Activated CD4-positive, alpha-beta T cell treated with anti-CD3 and anti-CD28 coated beads, Interleukin-2, amount 10 ng/mL, durations not matched to agents 24 days and 14 days (primary cell): ENCODE results near the gene GJA3. TPM values are rescaled to one million over a fixed set of nuclear protein-coding genes. Genes with fewer than 3 reads are reported as not detected.
"Not testable (repeated sequence)": the region's sequence is repeated elsewhere in the genome, so short reads cannot be mapped to it uniquely, and the experiment has no call there.

Experiments used
- DNase-seq: peaks from one replicate; pipeline ENCODE4 v3.0.0; 2022
- H3K27ac Mint-ChIP-seq: one replicate; pipeline ENCODE4 v1.8.0; 2022; ENCODE audit warnings: mild to moderate bottlenecking, mixed read lengths
- H3K27me3 Mint-ChIP-seq: one replicate; pipeline ENCODE4 v1.8.0; 2022; ENCODE audit warnings: mixed read lengths
- H3K36me3 Mint-ChIP-seq: one replicate; pipeline ENCODE4 v1.8.0; 2022; ENCODE audit warnings: low read depth, mild to moderate bottlenecking, mixed read lengths
- H3K4me1 Mint-ChIP-seq: one replicate; pipeline ENCODE4 v1.8.0; 2021; ENCODE audit warnings: mixed read lengths
- H3K4me3 Mint-ChIP-seq: one replicate; pipeline ENCODE4 v1.8.0; 2022; ENCODE audit warnings: mild to moderate bottlenecking, moderate library complexity, mixed read lengths
- H3K9me3 Mint-ChIP-seq: one replicate; pipeline ENCODE4 v1.8.0; 2021; ENCODE audit warnings: mixed read lengths
- intact Hi-C: fragments of 100-400 bp; cut with micrococcal nuclease; formaldehyde crosslinking; loops from one replicate; pipeline ENCODE4 v1.15.1; 2023
- total RNA-seq: library from RNA; stranded (reverse); gene quantifications from 2 replicates; pipeline ENCODE4 v1.2.3, GENCODE V29; 2022

GJA3 gene
- total RNA-seq, 1 donor from 2014 or later: not detected

DNA sequence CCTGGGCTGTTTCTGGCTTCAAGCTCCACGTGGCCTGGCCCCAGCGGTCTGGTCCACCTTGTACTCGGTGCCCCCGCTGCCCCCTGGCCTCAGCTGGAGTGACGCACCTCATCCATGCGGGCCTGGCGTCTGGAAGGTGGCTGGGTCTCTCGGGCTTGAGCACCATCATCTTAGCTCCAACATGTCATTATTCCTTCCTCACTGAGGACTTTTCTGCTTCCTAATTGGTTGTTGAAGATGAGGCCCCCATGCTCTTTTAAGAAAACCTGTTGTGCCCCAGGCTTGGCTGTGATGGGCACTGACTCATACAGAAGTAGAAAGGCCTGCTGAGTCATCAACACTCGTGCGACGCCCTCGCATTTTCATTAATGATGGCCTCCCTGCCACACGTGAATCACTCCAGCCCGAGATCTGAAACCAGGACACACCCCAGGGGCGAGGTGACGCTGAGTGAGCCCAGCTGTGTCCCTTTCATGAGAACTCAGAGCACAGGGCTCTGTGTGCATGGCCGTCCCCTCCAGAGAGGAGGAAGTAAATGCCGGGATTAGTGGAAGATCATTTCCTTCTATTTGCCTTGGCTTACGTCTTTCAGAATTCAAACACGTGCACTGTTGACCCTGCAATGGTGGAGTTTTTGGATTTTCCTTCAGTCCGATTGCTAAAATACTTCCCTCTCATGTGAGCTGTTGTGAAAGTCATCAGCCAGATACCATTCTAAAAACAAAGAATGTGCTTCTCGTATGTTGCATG, 14.0 kb upstream of the GJA3 start:
- intact Hi-C loops: no loop called here
- H3K4me3 Mint-ChIP-seq: peak overlapping the region; percentile 16
- DNase-seq: peak; percentile 66

DNA sequence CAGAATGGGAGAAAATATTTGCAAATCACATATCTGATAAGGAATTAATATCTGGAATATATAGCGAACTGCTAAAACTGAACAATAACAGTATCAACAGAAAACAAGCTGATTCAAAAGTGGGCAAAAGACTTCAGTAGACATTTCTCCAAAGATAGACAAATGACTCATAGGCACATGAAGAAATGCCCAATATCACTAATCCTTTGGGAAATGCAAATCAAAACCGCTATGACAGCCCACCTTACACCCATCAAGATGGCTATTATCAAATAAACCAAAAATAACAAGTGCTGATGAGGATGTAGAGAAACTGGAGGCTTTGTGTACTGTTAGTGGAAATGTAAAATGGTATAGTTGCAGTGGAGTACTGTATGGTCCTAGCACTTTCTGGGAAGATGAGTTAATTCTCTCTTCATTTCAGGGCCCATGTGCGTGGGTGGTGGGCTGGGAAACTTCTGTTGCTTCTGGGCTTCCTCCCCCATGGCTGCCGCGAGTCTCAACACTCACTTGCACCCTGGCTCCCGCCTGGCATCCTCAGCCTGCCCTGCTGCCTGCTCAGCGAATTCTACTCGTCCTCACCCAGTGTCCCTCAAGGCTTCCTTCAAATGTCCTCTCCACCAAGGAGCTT, 12.4 kb upstream of the GJA3 start:
- no peak overlapping the region for H3K27ac Mint-ChIP-seq
- peaks cover 63% of the 10 kb centered on the region for H3K27me3 Mint-ChIP-seq
- H3K36me3 Mint-ChIP-seq: no peaks in the 10 kb centered on the region

More for the DNA sequence above, 14.0 kb upstream of the GJA3 start:
- Mint-ChIP-seq H3K27me3 (peaks cover 76% of the 10 kb centered on the region), H3K36me3 (no peaks in the 10 kb centered on the region), H3K27ac (peak overlapping the region; percentile 20), H3K4me1 (peaks cover 8% of the 10 kb centered on the region), H3K9me3 (no peaks in the 10 kb centered on the region)

DNA sequence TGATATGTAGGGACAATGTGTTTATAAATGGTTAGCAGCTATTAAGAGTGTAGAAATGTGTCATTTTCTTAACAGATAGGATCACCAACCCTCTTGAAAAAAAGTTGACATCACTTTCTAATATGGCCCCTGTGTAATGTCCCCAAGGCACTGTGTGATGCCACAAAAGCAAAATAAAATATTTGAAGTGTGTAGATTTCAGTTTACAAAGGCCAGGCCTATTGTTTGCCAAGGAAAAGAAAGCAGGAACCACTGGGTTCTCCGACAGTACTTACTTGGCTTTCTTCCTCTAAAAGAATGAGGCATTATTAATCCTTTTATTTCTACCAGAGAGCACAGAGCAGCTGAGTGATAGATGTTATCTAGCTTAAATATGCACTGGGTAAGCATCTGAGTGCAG, 10.5 kb upstream of the GJA3 start:
- H3K4me1 Mint-ChIP-seq: peaks cover 14% of the 10 kb centered on the region
- no peak overlapping the region for H3K27ac Mint-ChIP-seq
- DNase-seq: no peak
- H3K36me3 Mint-ChIP-seq: no peaks in the 10 kb centered on the region
- intact Hi-C loops: no loop called here
- H3K27me3 Mint-ChIP-seq: peaks cover 62% of the 10 kb centered on the region
- H3K4me3 Mint-ChIP-seq: no peak overlapping the region
- H3K9me3 Mint-ChIP-seq: no peaks in the 10 kb centered on the region

More for the DNA sequence above, 12.4 kb upstream of the GJA3 start:
- no peak for DNase-seq
- H3K4me1 Mint-ChIP-seq: peaks cover 14% of the 10 kb centered on the region
- H3K4me3 Mint-ChIP-seq: no peak overlapping the region
- intact Hi-C loops: no loop called here
- no peaks in the 10 kb centered on the region for H3K9me3 Mint-ChIP-seq

DNA sequence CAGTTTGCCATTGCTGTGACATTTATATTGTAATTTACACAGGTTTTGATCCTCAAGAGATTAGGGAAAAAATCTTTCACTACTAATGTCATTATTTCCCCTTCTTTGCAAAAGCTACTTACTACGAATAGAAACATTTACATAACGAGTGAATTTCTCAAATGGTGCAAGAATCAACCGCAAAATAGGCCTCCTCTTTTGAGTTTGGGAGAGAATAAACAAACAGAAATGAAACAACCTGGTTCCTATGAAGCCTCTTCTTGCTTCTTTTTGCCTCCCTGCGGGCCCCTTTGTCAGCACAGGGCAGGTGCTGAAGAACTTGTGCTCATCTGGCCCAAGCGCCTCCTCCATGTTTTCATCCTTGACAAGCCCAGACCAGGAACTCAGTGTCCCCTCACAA, 10.1 kb upstream of the GJA3 start:
- Mint-ChIP-seq H3K36me3 (no peaks in the 10 kb centered on the region), H3K27ac (no peak overlapping the region), H3K27me3 (peaks cover 61% of the 10 kb centered on the region), H3K4me3 (no peak overlapping the region), H3K9me3 (no peaks in the 10 kb centered on the region), H3K4me1 (peaks cover 14% of the 10 kb centered on the region)
- intact Hi-C loops: no loop called here
- no peak for DNase-seq

DNA sequence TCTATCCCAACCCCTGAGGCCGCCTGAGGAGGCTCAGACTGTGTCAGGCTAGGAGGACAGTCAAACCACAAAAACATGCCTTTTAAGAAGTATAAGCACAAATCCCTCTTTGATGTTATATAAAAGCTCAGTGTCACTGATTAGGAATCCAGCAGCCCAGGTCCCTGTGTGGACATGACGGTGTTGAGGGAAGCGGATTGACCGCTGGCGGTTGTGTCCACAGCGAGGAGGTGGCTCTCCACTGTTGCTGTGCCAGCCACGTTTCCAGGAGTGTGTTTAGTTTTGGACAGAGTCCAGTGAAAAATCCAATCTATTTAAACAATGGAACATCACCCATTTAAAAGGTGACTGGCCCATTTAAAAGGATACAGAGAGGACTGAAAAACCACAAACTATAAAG, 7.5 kb upstream of the GJA3 start:
- Mint-ChIP-seq H3K27ac (no peak overlapping the region), H3K36me3 (no peaks in the 10 kb centered on the region), H3K4me3 (no peak overlapping the region), H3K27me3 (peaks cover 49% of the 10 kb centered on the region), H3K4me1 (peaks cover 7% of the 10 kb centered on the region), H3K9me3 (no peaks in the 10 kb centered on the region)
- no peak for DNase-seq
- intact Hi-C loops: no loop called here

DNA sequence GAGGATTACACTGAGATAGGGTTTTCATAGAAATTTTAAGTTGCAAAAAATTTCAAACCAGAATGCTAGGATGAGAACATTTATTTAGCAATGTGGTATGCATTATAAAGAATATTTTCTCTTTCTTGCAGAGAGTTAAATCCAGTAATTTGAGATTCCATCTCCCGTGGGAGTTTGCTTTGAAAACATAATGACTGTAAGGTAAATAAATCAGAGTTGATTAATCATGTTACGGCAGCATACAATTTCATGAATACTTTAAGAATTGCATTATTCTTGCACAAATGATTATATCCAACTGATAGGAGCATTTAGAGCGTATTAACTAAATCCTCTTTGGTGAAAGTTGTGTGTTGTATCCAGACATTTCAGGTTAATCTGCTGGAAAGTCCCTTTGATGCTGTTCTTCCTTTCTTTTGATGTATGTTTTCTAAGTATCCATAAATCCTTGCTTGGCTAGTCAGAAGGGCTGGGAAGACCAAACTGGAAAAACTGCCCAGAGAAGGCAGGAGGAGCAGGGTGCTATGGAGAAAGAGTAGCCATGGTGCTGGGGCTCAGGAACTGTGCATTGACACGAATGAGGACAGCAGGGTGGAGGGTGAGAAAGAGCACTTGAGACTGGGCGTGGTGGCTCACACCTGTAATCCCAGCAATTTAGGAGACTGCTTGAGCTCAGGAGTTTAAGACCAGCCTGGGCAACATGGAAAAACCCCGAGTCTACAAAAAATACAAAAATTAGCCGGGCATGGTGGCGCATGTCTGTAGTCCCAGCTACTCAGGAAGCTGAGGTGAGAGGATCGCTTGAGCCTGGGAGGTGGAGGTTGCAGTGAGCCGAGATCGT, 4.8 kb upstream of the GJA3 start:
- Mint-ChIP-seq H3K4me1 (peaks cover 15% of the 10 kb centered on the region), H3K27me3 (peaks cover 46% of the 10 kb centered on the region), H3K4me3 (no peak overlapping the region), H3K27ac (peak overlapping the region; percentile 49), H3K9me3 (no peaks in the 10 kb centered on the region), H3K36me3 (no peaks in the 10 kb centered on the region)
- intact Hi-C loops: no loop called here
- DNase-seq: no peak

DNA sequence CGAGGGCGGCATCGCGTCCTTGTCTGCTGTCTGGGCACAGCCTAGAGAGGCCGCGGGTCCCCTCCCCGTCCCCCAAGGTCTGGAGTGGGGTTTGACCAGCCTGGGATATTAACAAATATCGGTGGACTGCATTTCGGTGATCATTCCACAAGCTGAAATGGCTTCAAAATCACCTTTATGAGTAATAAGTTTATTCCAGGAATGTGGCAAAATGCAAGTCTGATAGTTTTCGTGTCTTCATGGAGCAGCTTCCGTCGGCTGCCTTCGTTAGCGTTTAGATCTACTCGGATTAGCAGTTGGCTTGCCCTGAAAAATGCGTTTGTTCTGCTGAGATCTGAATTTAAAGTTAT, 1.1 kb upstream of the GJA3 start:
- DNase-seq: no peak
- H3K4me1 Mint-ChIP-seq: peaks cover 18% of the 10 kb centered on the region
- peaks cover 62% of the 10 kb centered on the region for H3K27me3 Mint-ChIP-seq
- peaks cover 1% of the 10 kb centered on the region for H3K36me3 Mint-ChIP-seq
- no peak overlapping the region for H3K27ac Mint-ChIP-seq
- intact Hi-C loops: loop anchor here (2.0 to 5.0 kb wide), 3 partner anchors 25 to 70 kb away; no protein-coding TSS in a partner anchor
- H3K4me3 Mint-ChIP-seq: peak overlapping the region; percentile 77
- no peaks in the 10 kb centered on the region for H3K9me3 Mint-ChIP-seq

DNA sequence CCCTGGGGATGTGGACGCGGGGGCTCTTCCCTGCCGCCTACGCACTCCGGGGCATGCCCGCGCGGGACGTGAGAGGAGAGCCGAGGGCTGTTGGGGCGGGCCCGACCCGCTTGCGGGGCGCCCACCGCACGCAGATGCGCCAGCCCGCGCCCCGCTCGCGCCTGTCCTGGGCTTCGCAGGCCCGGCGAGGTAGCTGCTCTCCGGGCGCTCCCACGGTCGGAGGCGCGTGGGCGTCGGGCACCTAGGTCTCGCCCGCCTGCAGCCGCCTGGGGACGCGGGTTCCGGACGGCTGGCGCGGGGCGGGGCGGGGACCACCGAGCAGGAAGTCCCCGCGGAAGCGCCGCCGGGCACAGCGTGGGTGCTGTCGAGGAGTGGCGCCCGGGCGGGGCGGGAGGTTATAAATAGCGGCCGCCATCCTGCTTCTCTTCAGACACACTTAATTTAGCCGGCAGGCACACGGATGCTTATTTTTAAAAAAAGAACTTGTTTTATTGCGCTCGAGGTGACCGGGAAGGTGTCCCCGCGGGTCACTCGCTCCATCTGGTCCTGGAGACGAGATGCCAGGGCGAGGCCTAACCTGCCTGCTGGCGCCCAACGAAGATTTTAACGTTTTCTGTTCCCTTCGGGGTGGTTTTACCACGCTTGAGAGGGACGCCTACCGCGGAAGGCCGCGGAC, 561 bp upstream of the GJA3 start:
- Mint-ChIP-seq H3K27me3 (peaks cover 59% of the 10 kb centered on the region), H3K27ac (no peak overlapping the region), H3K4me3 (peak overlapping the region; percentile 79), H3K9me3 (no peaks in the 10 kb centered on the region), H3K36me3 (peaks cover 1% of the 10 kb centered on the region), H3K4me1 (peaks cover 18% of the 10 kb centered on the region)
- intact Hi-C loops: loop anchor here (5.0 kb wide), 1 partner anchor 69 kb away; no protein-coding TSS in a partner anchor
- peak; percentile 83 for DNase-seq

DNA sequence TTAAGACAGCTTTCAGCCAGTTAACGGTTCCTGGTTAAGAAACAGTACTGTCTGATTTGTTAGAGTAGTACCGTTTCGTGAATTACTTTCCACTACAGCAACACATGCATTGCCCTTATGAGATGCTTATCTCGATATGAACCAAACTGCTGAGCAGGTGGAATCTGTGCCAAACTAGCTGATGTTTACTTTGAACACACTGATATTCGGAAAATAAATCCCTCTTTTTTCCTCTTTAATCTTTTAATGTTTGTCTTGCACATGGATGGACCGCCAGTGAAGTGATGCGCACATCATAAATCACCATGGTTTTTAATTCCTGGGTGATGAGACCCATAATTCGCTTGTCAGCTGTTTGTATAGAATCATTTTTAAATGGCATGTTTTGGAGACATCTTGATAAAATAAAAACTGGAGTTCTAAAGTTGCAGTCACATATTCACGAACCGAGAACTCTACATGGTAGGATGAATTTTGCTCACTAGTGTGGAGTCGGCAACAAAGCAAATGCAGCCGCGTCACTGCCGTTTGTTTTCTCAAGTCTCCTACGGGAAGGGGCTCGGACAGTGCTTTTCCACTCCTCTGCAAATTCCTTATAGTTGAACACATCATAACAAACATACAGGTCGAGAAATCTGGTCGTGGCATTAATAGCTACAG, 1.1 kb downstream of the GJA3 start:
- Mint-ChIP-seq H3K27ac (no peak overlapping the region), H3K36me3 (peaks cover 1% of the 10 kb centered on the region), H3K4me1 (peaks cover 18% of the 10 kb centered on the region), H3K27me3 (peaks cover 56% of the 10 kb centered on the region), H3K4me3 (peak overlapping the region; percentile 86), H3K9me3 (no peaks in the 10 kb centered on the region)
- DNase-seq: no peak
- intact Hi-C loops: loop anchor here (5.0 kb wide), 1 partner anchor 67 kb away; no protein-coding TSS in a partner anchor

DNA sequence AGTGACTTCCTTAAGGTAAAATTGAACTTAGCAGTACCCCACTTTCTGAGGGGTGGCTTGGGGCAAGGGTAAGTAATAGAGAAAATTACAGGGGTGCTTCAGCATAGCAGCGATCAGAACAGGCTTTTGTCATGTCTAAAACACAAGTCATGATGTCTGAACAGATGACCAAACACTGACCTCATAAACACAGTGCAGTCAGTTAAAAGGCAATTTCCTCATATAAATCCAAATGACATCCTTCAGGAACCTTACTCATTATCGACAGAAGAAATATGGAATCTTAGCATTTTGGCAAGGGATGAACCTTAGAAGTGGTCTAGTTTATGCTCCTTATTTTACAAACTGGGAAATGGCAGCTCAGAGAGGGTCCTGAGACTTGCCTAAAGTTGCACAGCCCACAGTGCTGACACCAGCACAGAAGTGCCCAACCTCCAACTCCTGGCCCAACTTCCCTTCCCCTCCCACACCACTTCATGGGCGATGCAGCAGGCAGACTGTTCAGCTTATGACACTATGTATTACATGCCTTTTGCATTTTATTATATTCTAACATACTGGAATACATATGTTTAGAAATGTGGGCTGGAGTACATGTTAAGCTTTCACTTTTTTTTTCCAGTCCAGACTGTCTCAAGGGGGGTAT, 3.6 kb downstream of the GJA3 start:
- H3K4me1 Mint-ChIP-seq: peaks cover 13% of the 10 kb centered on the region
- peaks cover 1% of the 10 kb centered on the region for H3K36me3 Mint-ChIP-seq
- intact Hi-C loops: no loop called here
- peaks cover 64% of the 10 kb centered on the region for H3K27me3 Mint-ChIP-seq
- no peak for DNase-seq
- no peak overlapping the region for H3K4me3 Mint-ChIP-seq
- no peak overlapping the region for H3K27ac Mint-ChIP-seq
- H3K9me3 Mint-ChIP-seq: no peaks in the 10 kb centered on the region

DNA sequence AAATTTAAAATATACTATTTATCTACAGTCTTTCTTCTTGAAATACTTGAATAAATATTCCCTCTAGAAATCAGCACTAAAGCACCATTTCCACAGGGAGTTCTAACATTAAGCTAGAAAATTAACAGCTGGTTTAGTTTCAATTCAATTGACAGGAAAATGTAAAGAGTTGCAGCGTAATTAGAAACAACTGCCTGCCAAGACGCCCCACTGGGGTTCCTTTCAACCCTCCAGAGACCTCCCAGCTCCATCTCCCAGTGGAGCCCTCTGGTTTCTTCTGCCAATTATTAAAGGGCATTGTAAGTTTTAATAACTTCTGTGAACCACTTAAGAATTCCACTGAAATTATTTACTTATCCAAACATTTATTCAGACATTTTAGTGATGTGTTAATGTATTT, 4.2 kb downstream of the GJA3 start:
- Mint-ChIP-seq H3K27me3 (peaks cover 62% of the 10 kb centered on the region), H3K27ac (no peak overlapping the region), H3K4me1 (peaks cover 10% of the 10 kb centered on the region), H3K4me3 (no peak overlapping the region), H3K36me3 (peaks cover 1% of the 10 kb centered on the region), H3K9me3 (no peaks in the 10 kb centered on the region)
- no peak for DNase-seq
- intact Hi-C loops: no loop called here

DNA sequence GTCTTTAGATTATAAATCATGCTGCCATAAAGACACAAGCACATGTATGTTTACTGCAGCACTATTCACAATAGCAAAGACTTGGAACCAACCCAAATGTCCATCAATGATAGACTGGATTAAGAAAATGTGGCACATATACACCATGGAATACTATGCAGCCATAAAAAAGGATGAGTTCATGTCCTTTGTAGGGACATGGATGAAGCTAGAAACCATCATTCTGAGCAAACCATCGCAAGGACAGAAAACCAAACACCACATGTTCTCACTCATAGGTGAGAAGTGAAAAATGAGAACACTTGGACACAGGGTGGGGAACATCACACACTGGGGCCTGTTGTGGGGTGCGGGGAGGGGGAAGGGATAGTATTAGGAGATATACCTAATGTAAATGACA, 7.6 kb downstream of the GJA3 start:
- DNase-seq, H3K4me1 Mint-ChIP-seq, H3K9me3 Mint-ChIP-seq, H3K27ac Mint-ChIP-seq, H3K36me3 Mint-ChIP-seq, H3K4me3 Mint-ChIP-seq, intact Hi-C loops: not testable (repeated sequence)
- H3K27me3 Mint-ChIP-seq: peaks cover 58% of the 10 kb centered on the region

DNA sequence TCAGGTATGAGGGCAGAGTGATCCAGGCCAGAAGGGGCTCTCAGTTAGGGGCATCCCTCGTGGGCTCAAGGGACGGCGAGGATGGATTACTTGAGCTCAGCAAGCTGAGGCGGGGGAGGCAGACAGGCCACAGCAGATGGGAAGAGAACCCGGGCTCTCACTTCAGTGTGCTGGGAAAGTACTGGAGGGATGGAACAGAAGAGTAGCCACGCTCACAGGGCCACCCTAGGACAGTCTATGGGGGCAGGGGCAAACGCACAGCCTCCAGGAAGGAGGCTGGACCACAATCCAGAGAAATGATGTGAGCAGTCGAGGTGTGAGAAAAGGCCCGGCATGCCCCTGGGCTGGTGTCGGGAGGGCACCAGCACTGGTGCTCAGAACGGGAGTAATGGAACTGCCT, 9.2 kb downstream of the GJA3 start:
- no peak for DNase-seq
- intact Hi-C loops: no loop called here
- no peak overlapping the region for H3K27ac Mint-ChIP-seq
- peaks cover 55% of the 10 kb centered on the region for H3K27me3 Mint-ChIP-seq
- H3K36me3 Mint-ChIP-seq: no peaks in the 10 kb centered on the region
- H3K4me1 Mint-ChIP-seq: no peaks in the 10 kb centered on the region
- H3K4me3 Mint-ChIP-seq: no peak overlapping the region
- no peaks in the 10 kb centered on the region for H3K9me3 Mint-ChIP-seq
